Measurements from ENCODE around the gene SLC23A1.

SLC23A1 gene

GRCh38 chr5:139406963-139407362 is 23.9 kb upstream of the SLC23A1 start:
- no peak for DNase-seq

GRCh38 chr5:139404484-139404840 is 21.4 kb upstream of the SLC23A1 start:
- no peak for DNase-seq

DNA sequence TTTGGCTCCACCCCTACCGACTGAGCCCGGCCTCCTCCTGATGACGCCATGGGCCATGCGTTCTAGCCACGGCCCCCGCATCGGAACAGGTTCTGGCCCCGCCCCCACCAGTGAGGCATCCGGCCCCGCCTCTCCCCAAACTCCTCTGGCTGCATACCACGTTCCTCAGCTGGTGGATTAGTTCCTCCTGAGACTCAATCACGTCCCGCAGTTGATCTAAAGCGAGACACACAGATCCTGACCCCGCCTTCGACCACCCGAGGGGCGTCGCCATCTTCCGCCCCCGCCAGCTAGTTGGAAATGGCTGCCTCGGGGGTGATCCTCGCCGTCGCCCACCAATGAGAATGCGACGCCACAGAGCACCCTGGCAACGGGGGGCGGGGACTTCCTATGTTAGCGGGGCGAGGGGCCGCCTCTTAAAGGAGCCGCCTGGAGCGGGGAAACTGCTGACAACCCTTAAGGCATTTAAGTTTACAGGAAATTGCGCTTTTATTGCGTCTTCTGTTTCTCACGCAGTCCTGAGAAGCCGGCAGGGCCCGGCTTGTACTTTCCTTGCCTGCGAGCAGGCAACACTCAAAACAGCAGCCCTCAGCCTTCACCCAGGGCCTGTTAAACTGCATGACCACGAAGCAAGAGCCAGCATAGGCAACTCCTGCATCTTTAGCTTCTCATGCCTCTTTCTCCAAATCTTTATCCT is 20.8 kb upstream of the SLC23A1 start, which contains the start of gene SPATA24:
SPATA24 (minus strand) TSS at position 303 of the 697 bp plus-strand sequence; CDS start at position 274, 29 bp downstream.
- peak; percentile 98 for DNase-seq

DNA sequence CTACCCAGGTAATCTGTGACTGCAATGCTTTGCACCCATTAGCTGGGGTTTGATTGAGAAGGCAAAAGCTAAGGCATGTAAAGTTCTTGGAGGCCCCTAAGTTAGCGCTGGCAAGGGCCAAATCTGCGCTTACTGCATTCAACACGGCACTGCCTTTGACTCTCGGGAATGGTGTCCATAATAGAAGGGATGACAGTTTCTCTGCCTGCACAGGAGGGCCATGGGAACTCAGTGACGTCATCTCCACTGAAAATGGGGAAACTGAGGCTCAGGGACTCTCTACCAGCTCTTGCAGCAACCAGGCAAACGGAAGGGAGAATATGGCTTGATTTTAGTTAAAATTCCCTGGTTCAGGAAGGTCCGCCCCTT is 20.3 kb upstream of the SLC23A1 start:
- DNase-seq, result no peak

DNA sequence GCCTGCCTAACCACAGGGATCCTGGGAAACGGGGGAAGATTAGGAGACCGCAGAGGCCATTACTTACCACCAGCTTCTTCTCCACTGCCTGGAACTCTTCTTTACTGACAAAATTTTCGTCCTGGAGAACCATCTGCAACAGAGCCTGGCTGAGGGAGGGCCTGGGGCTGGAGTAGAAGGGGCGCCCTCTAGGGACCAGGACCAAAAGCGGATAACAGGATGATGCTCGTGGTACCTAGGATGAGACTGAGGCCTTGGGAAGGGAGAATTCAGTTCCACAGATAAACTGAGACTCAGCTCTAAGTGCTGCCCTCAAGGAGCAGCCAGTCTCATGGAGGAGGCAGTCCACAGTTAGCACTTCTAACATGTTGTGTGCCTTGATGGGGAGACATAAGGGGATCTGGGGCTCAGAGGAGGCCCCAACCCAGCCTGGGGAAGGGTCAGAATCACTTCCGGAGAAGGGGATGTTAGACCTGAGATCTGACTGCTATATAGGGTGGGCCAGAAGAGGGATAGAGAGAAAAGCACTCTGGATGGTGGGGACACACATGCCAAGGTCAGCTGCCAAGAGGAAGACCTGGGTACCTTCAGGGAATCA is 19.6 kb upstream of the SLC23A1 start:
- DNase-seq, result no peak

DNA sequence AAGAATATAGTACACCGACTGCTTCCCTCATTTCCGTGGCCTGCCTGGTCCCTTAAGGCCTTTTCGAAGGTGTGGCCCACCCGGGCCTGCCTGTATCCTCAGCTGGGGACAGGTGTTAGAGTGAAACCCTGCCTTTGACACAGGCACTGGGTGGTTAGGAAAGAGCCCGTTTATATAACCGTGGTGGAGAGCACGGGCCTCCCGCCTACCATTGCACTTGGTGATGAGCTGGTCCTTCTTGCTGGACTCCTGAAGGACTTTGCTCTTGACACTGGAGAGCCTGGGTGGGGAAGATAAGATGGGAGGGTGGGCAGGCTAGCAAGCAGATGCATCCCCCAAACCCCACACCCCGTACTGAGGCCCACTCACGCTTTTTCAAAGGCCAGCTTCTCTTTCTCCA is 18.4 kb upstream of the SLC23A1 start:
- no peak for DNase-seq

DNA sequence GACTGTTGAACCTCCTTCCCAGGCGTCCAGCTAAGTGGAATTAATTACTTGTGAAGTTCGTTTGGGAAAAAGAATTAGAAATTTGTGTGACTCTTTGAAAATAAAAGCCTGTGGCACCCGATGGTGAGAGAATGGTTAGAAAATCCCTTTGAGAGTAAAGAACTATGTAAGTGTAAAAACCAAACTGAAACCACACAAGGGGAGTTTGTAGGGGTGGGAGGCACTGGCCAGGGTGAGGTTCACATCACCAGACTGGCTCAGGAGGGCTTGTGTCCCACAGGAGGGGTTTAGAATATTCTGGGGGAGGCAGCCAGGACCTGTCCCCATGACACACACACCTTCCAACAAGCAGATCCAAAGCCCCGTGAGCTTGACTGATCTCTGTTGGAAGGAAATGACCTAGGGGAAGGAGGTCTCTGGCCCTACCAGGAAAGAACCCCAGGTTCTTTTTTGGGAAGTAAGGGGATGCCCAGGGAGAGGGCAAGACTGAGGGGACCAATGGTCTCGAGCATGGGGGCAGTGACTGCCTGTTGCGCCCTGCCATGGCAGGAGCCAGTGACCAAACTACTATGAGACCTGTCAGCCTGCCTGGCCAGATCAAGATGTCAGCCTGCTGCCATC is 16.5 kb upstream of the SLC23A1 start:
- no peak for DNase-seq

DNA sequence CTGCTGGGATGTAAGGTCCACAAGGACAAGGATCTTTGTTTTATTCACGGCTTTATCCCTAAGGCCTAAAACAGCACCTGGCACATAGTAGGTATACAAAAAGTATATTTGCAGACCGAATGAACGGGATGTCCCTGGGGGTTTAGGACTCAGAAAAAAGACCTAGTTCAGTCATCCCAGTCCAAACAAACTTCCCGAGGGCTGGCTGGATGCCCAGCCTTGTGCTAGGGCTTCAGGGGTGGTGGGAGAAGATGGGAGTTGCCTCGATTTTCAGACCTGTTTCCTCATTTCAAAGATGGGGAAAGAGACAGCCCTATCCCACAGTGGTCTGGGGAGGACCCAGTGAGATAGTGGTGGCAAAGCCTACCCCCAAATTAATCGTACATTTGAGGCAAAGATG is 14.8 kb upstream of the SLC23A1 start:
- no peak for DNase-seq

GRCh38 chr5:139396691-139397090 is 13.6 kb upstream of the SLC23A1 start:
- no peak for DNase-seq

DNA sequence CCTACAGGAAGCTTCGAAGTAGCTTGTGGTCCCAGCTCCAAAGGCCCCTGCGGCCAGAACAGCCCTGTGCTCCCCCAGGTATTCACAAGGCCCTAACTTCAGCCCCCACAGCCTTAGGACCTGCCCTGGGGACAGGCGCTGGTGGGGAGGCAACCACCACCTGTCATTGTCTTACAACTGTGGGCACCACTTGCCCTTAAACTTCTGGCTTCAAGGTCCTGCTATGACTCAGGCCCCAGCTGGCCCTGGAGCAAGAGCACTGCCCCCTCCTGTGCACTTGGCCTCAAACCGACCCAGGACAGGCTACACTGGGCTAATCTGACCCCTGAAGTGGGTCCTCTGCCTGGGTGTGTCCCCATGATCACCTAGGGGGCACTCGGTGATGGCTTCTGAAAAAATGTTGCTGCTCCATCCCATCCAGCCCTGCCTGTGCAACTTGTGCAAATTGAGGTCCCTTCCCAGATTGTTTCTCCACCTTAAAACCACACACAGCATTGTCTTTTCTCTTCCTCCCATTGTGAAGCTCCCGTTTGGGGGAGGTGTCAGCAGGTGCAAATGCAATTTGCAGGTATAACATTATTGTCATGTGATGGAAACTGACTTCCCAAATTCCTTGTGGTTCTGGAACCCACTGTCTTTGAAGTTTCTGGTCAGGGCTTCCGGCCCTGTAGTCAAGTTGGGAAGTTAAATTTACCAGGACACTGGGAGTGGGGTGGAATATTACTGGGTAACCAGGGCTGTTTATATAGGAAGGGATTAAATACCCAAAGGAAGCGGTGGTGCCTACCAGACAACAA is 12.9 kb upstream of the SLC23A1 start:
- DNase-seq, result no peak

DNA sequence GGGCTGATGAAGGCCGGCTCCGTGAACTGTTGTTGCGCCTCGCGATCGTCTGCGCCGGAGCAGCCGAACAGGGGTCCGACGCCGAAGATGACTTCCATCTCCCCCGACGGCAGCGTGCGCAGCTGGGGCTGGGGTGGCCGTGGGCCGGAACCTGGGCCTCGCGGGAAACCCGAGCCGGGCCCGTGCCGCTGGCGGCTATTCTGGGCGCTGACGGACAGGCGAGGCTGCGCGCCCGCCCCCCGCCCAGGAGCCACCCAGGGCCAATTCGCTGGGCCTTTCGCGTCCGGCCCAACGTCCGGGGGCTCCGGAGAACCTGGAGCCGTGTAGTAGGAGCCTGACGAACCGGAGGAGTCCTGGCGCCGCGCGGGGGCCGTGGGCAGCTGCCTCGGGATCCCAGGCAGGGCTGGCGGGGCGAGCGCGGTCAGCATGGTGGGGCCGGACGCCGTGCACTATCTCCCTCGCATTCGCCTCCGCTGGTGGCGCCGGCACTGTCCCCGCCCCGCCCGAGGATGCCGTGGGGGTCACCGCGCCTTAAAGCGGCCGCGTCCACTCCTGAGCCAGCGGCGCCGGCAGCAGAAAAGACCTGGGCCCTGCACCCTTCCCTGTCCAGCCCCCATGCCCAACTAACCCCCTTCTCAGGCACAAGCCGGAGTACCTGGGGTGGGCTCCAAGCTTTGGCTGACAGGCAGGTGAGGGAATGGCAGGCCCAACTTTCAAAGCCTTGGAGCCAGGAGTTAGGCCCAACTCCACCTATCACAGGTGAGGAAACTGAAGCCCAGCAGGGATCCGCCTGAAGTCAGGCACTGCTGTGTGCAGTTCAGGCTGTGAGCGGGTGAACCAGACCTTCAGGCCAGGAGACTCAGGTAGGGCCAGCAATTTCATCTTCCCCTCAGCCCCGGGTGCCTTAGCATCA is 11.8 kb upstream of the SLC23A1 start, which contains the start of gene PROB1:
PROB1 (minus strand) TSS at position 451 of the 913 bp plus-strand sequence; CDS start at position 428, 23 bp downstream.
- DNase-seq, result no peak

- no peak for DNase-seq
These were observed 11.1 kb upstream of the SLC23A1 start for GRCh38 chr5:139394123-139394653.

- DNase-seq, result no peak
These were observed 10.5 kb upstream of the SLC23A1 start for GRCh38 chr5:139393497-139394122.

- DNase-seq, result peak; percentile 75
These were observed 9.8 kb upstream of the SLC23A1 start for GRCh38 chr5:139392678-139393496.

DNA sequence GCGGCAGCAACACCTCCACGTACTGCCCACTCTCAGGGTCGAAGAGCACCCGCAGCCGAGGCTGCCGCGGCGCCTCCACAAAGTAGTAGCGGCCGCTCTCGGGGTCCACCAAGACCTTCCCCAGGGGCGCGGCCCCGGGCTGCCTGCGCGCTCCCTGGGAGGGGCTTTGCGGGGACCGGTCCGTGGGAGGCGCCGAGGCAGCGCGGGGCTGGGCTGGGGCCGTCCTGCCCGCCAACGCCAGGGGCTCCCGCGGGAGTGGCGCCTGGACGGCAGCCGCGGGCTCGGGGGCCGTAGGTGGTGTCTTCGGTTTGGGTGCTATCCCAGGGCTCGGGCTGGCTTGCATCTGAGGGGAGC is 9.2 kb upstream of the SLC23A1 start:
- DNase-seq, result no peak

GRCh38 chr5:139391570-139392323 is 8.7 kb upstream of the SLC23A1 start:
- DNase-seq, result no peak

DNA sequence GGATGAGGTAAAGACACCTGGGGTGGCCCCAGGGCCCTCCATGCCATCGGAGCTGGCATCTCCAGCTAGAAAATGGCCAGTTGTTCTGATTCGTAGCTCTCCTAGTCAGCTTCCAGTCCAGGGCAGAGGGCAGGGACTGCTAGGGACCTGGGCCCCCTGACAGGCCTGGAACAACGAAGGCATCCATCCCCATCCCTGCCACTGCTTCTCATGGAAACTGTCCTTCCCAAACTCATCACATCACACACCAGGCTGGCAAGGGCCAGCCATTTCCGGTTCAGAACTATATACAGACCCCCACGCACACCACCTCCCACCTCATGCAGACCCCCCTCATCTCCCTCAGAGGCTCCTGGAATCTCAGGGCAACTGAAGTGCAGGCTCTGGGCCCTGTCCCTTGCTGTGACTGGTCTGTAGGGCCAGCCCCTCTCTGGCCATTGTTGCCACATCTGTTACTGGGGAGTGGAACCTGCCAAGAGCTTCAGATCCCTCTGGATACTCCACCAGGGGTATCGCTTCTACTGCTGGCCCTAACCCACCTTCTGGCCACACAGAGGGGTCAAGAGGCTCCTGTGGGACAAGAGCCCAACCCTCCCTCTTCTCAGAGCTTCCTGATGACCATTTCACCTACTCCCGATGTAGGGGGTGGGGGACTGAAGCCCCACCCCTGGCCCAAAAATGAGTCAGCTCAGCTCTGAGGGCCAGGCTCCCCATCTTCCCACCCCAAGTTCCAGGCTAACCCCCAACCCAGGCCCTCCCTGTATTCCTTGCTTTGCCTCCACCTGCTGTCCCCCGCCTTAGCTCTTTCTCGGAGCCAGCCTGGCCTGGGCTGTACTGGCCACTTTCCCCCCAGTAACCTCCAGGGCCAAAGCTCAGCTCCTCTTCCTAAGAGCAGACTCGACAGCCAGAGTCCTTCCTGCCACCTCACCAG is 7.8 kb upstream of the SLC23A1 start:
- DNase-seq, result no peak

DNA sequence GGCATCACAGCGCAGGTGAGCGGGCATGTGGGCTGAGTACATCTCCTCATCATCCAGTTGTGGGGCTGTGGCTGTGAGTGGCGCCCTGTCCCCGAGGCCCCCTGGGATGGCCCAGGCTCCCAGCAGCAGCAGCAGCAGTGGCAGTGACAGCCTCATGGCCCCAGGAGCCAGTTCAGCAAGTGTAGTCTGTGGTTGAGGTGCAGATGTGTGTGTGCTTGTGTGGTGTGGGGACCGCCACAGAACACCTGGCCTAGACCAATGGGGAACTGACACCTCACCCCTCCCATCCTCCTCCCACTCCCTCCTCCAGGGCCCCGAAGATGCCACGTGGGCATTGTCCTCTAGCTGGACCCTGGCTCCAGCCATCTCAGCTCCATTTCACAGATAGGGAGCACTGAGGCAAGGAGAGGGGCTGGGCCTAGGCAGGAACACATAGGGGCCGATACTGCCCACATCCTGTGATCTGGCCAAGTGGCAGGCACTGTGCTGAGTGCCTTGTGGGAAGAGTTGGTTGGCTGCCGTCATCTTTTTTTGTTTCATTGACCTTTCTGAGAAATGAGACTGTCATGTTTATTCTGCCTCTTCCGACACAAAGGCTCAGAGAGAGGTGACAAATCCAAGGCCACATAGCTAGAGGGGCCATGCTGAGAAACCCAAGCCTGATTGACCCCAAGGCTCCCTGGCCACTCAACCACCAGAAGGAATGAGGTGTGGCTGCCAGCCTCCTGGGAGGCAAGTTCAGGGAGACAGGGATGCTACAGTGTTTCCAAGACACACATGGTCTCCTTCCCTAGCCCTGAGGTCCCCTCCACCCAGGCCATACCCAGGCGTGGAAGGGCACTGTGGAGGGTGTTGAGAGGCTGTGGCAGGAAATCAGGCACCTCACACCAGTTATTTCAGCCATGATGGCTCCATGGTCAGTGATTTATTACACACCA is 6.9 kb upstream of the SLC23A1 start, which contains the start of gene MZB1:
MZB1 (minus strand) TSS at position 213 of the 938 bp plus-strand sequence; CDS start at position 156, 57 bp downstream.
- DNase-seq, result no peak

All from stimulated activated CD4-positive, alpha-beta T cell treated with anti-CD3 and anti-CD28 coated beads, Interleukin-4, amount 100 ng/mL, for 1 hour (primary cell).